Liver (tissue), 9 donors: ENCODE data around the gene FAM171A1. TPM values are rescaled to one million over a fixed set of nuclear protein-coding genes. Genes with fewer than 3 reads are reported as not detected.

Source experiments
- DNase-seq: peaks from one replicate; pipeline ENCODE4 v3.0.0-alpha.2; 2017; ENCODE audit warnings: low spot score
- H3K27ac ChIP-seq, 2 donors: one replicate each; pipeline ENCODE4 v1.7.0; 2013; ENCODE audit warnings: inconsistent platforms in 2 of 2, low read length in 2 of 2, control low read depth in 1 of 2, low read depth in 1 of 2, mild to moderate bottlenecking in 1 of 2
- H3K27me3 ChIP-seq, 4 donors: one replicate each; pipeline versions ENCODE4 v1.6.1 to v1.7.0; 2013; ENCODE audit warnings: low read length in 3 of 4, inconsistent platforms in 1 of 4, mild to moderate bottlenecking in 1 of 4, moderate library complexity in 1 of 4; ENCODE audit not compliant: control insufficient read depth in 4 of 4, insufficient read depth in 4 of 4
- H3K36me3 ChIP-seq, 4 donors: one replicate each; pipeline versions ENCODE4 v1.6.1 to v1.7.0; 2013; ENCODE audit warnings: low read length in 3 of 4, mild to moderate bottlenecking in 3 of 4, low read depth in 1 of 4, moderate library complexity in 1 of 4; ENCODE audit not compliant: control insufficient read depth in 4 of 4, insufficient read depth in 3 of 4
- H3K4me1 ChIP-seq, 4 donors: one replicate each; pipeline versions ENCODE4 v1.6.1 to v1.7.0; 2013; ENCODE audit warnings: low read length in 3 of 4, mild to moderate bottlenecking in 3 of 4, moderate library complexity in 1 of 4; ENCODE audit not compliant: control insufficient read depth in 4 of 4, insufficient read depth in 4 of 4
- H3K4me3 ChIP-seq, 3 donors: one replicate each; pipeline versions ENCODE4 v1.6.1 to v1.7.0; 2013; ENCODE audit warnings: low read length in 3 of 3, control low read depth in 1 of 3, low read depth in 1 of 3, mild to moderate bottlenecking in 1 of 3
- H3K9ac ChIP-seq, 2 donors: one replicate each; pipeline ENCODE4 v1.7.0; 2013; ENCODE audit warnings: low read length in 2 of 2, mild to moderate bottlenecking in 2 of 2, moderate library complexity in 2 of 2, control low read depth in 1 of 2, low read depth in 1 of 2
- H3K9me3 ChIP-seq, 4 donors: one replicate each; pipeline versions ENCODE4 v1.6.1 to v1.7.0; 2013; ENCODE audit warnings: low read length in 3 of 4; ENCODE audit not compliant: control insufficient read depth in 4 of 4
- ATF3 ChIP-seq: IDR thresholded peaks from 2 replicates; pipeline ENCODE4 v1.6.1; 2016; ENCODE audit warnings: antibody characterized with exemption
- EGR1 ChIP-seq, 2 donors: IDR thresholded peaks; 2 replicates each; pipeline ENCODE4 v1.6.1; 2016 to 2018; ENCODE audit warnings: antibody characterized with exemption in 2 of 2, low read depth in 2 of 2
- FOXA1 ChIP-seq: IDR thresholded peaks from 2 replicates; pipeline ENCODE4 v1.6.1; 2016; ENCODE audit warnings: antibody characterized with exemption
- FOXA2 ChIP-seq: IDR thresholded peaks from 2 replicates; pipeline ENCODE4 v1.6.1; 2016; ENCODE audit warnings: antibody characterized with exemption
- HNF4A ChIP-seq, 2 donors: conservative IDR thresholded peaks; 2 replicates each; pipeline ENCODE4 v1.6.1; 2016; ENCODE audit warnings: antibody characterized with exemption in 2 of 2, mild to moderate bottlenecking in 2 of 2
- HNF4G ChIP-seq: IDR thresholded peaks from 2 replicates; pipeline ENCODE4 v1.6.1; 2016; ENCODE audit warnings: antibody characterized with exemption
- MAX ChIP-seq: IDR thresholded peaks from 2 replicates; pipeline ENCODE4 v1.6.1; 2016; ENCODE audit warnings: antibody characterized with exemption
- NR2F2 ChIP-seq: IDR thresholded peaks from 2 replicates; pipeline ENCODE4 v1.6.1; 2016; ENCODE audit warnings: antibody characterized with exemption
- REST ChIP-seq: IDR thresholded peaks from 2 replicates; pipeline ENCODE4 v1.6.1; 2016; ENCODE audit warnings: antibody characterized with exemption, mild to moderate bottlenecking
- RXRA ChIP-seq, 2 donors: IDR thresholded peaks; 2 replicates each; pipeline ENCODE4 v1.6.1; 2017 to 2018; ENCODE audit warnings: antibody characterized with exemption in 2 of 2, mild to moderate bottlenecking in 1 of 2
- SP1 ChIP-seq: IDR thresholded peaks from 2 replicates; pipeline ENCODE4 v1.6.1; 2018; ENCODE audit warnings: antibody characterized with exemption, mild to moderate bottlenecking
- TAF1 ChIP-seq: conservative IDR thresholded peaks from 2 replicates; pipeline ENCODE4 v1.6.1; 2016; ENCODE audit warnings: antibody characterized with exemption, mild to moderate bottlenecking
- ZBTB33 ChIP-seq: IDR thresholded peaks from 2 replicates; pipeline ENCODE4 v1.6.1; 2016; ENCODE audit warnings: antibody characterized with exemption
- WGBS: extraction: QIAGEN DNeasy Blood & Tissue Kit; methylation state at CpG from one replicate; pipeline ENCODE4 v1.1.7; 2013; 5-methylcytosine and 5-hydroxymethylcytosine counted together
- polyA plus RNA-seq, 2 donors: library from polyadenylated mRNA; stranded (reverse) in 1 of 2; unstranded in 1 of 2; fragments of 200-250 nt in 1 of 2; fragments of >200 nt in 1 of 2; fragmentation: Nextera tagmentation in 1 of 2; extraction: Ambion mirVana in 1 of 2; gene quantifications; one replicate each; pipeline versions ENCODE4 v1.2.1 to v1.2.3, GENCODE V29; 2013 to 2015
- total RNA-seq, 2 donors: library from RNA; depleted of rRNA; stranded (reverse); fragments of >200 nt; gene quantifications; one replicate each; pipeline ENCODE4 v1.2.3, GENCODE V29; 2014
- donor health status: healthy.
- donor health status: healthy.
- donor health status: healthy.
- donor health status: healthy.
- donor health status: healthy.

Gene FAM171A1
- total and polyA plus RNA-seq, 4 donors = 2.5 to 10.2 (median 7.7) TPM

- TF ChIP-seq REST (no peak), HNF4A (conservative IDR thresholded peaks at IDR 0.05) (peak in 1 of 2 donors; percentile 13)
- Histone ChIP-seq H3K27ac (no peak overlapping the region), H3K4me3 (no peak overlapping the region), H3K4me1 (peaks cover 0 to 12% (median 4%) of the 10 kb centered on the region in 4 donors), H3K36me3 (no peaks in the 10 kb centered on the region), H3K9me3 (no peaks in the 10 kb centered on the region), H3K27me3 (no peaks in the 10 kb centered on the region), H3K9ac (no peak overlapping the region)
- no peak for DNase-seq
- WGBS = 36% methylated on average over 2 of the region's 2 CpGs
Measured at GRCh38 chr10:15265558-15265957, 105.5 kb downstream of the FAM171A1 start.

- Histone ChIP-seq H3K4me3 (no peak overlapping the region), H3K4me1 (peaks cover 0 to 12% (median 4%) of the 10 kb centered on the region in 4 donors), H3K27ac (no peak overlapping the region), H3K36me3 (no peaks in the 10 kb centered on the region), H3K9me3 (no peaks in the 10 kb centered on the region), H3K9ac (no peak overlapping the region), H3K27me3 (no peaks in the 10 kb centered on the region)
- TF ChIP-seq SP1 = no peak
- no peak for TF ChIP-seq NR2F2
- TF ChIP-seq RXRA (IDR thresholded peaks at IDR 0.05) = no peak
- no peak for TF ChIP-seq ATF3
- no peak for TF ChIP-seq HNF4A (conservative IDR thresholded peaks at IDR 0.05)
- TF ChIP-seq FOXA2 = no peak
- no peak for TF ChIP-seq MAX
- TF ChIP-seq ZBTB33 = no peak
- no peak for TF ChIP-seq HNF4G
- no peak for TF ChIP-seq FOXA1
- no peak for TF ChIP-seq TAF1
- no peak for TF ChIP-seq EGR1 (IDR thresholded peaks at IDR 0.05; ENCODE audit: low read depth in 2 of 2)
- WGBS = 88% methylated on average over 7 of the region's 7 CpGs
- no peak for DNase-seq
Measured at GRCh38 chr10:15265056-15265455, 106.0 kb downstream of the FAM171A1 start.
